GM12878 (cell line): ENCODE results near the gene VSX1. TPM values are rescaled to one million over a fixed set of nuclear protein-coding genes. Genes with fewer than 3 reads are reported as not detected.

Source experiments
- ATAC-seq: fragments of 200-7000 bp; cut with Tn5 transposase; 3 replicates; pipeline ENCODE4 v1.9.1; 2020; ENCODE audit warnings: mild to moderate bottlenecking, moderate library complexity
- BruUV-seq: library from RNA; stranded (reverse); fragments of 400-500 nt; replicated peaks from 2 replicates; lab custom pipeline; 2021; lab: Mats Ljungman, UMichigan
- CTCF ChIA-PET: fragments of 300-600 bp; sonication (Branson Sonifier 250); formaldehyde crosslinking; extraction: SDS; loops from one replicate; lab custom pipeline; 2021; ENCODE audit warnings: inconsistent platforms; lab: Yijun Ruan, JAX
- POLR2A ChIA-PET: fragments of 350-600 bp; formaldehyde crosslinking; extraction: SDS; loops from one replicate; lab custom pipeline; 2021; ENCODE audit warnings: inconsistent platforms; lab: Charles Lee
- RAD21 ChIA-PET: fragments of 300-600 bp; sonication (Branson Sonifier 250); formaldehyde crosslinking; loops from one replicate; lab custom pipeline; 2023; ENCODE audit warnings: antibody characterized with exemption; ENCODE audit not compliant: unreplicated experiment; lab: Charles Lee
- SMC1A ChIA-PET: fragments of 300-600 bp; sonication (Branson Sonifier 250); formaldehyde crosslinking; loops from one replicate; lab custom pipeline; 2023; ENCODE audit not compliant: unreplicated experiment, uncharacterized antibody; lab: Charles Lee
- DNase-seq: peaks from one replicate; pipeline ENCODE4 v3.0.0-alpha.2; 2011; ENCODE audit warnings: low read depth, low spot score
- FAIRE-seq: peaks from 3 replicates; lab custom pipeline; 2011; peaks lifted over from hg19 to GRCh38; lab: Jason Lieb, UNC
- H2AFZ ChIP-seq: 2 replicates; pipeline ENCODE4 v1.6.0; 2011; ENCODE audit warnings: low read depth, low read length, control low read depth; ENCODE audit not compliant: control insufficient read depth
- H3K27ac ChIP-seq: 2 replicates; pipeline ENCODE4 v1.5.1; 2011; ENCODE audit warnings: control low read depth; ENCODE audit not compliant: control insufficient read depth, insufficient read depth
- H3K27me3 ChIP-seq, 2 experiments: replicated peaks in 1 of 2; 2 replicates each; pipeline versions ENCODE4 v1.6.0 to v1.6.1; 2011; ENCODE audit warnings: low read length in 1 of 2; ENCODE audit not compliant: control insufficient read depth in 2 of 2, insufficient read depth in 2 of 2
- H3K36me3 ChIP-seq, 2 experiments: 2 replicates each; pipeline ENCODE4 v1.5.1; 2011; ENCODE audit warnings: low read length in 1 of 2; ENCODE audit not compliant: control insufficient read depth in 2 of 2, insufficient read depth in 2 of 2
- H3K4me1 ChIP-seq: 2 replicates; pipeline ENCODE4 v1.6.1; 2011; ENCODE audit warnings: mild to moderate bottlenecking, low read length, moderate library complexity, mixed read lengths; ENCODE audit not compliant: control insufficient read depth, insufficient read depth
- H3K4me2 ChIP-seq: 2 replicates; pipeline ENCODE4 v1.6.0; 2011; ENCODE audit warnings: control low read depth; ENCODE audit not compliant: control insufficient read depth, insufficient read depth
- H3K4me3 ChIP-seq: fragments of 200-600 bp; sonication (generic); 2 replicates; pipeline ENCODE4 v1.5.1; 2016
- H3K79me2 ChIP-seq: 2 replicates; pipeline ENCODE4 v1.6.0; 2011; ENCODE audit warnings: low read length; ENCODE audit not compliant: control insufficient read depth, insufficient read depth
- H3K9ac ChIP-seq: 2 replicates; pipeline ENCODE4 v1.8.0; 2011; ENCODE audit warnings: low read length, control low read depth, mixed read lengths; ENCODE audit not compliant: control insufficient read depth, insufficient read depth
- H3K9me3 ChIP-seq: replicated peaks from 3 replicates; pipeline ENCODE4 v1.5.1; 2011; ENCODE audit warnings: mild to moderate bottlenecking, low read length; ENCODE audit not compliant: control insufficient read depth, insufficient read depth
- H4K20me1 ChIP-seq: 2 replicates; pipeline ENCODE4 v1.6.0; 2011; ENCODE audit not compliant: control insufficient read depth, insufficient read depth
- CUX1 ChIP-seq: IDR thresholded peaks from 2 replicates; pipeline ENCODE4 v1.6.1; 2012; ENCODE audit warnings: improper control_type of control experiment, low read depth, low read length; ENCODE audit not compliant: insufficient replicate concordance
- POU2F2 ChIP-seq: IDR thresholded peaks from 3 replicates; pipeline ENCODE4 v1.6.1; 2011; ENCODE audit warnings: low read depth, mild to moderate bottlenecking, low read length, borderline replicate concordance
- RAD21 ChIP-seq: IDR thresholded peaks from 2 replicates; pipeline ENCODE4 v1.6.1; 2011; ENCODE audit warnings: mild to moderate bottlenecking, low read depth, low read length, moderate library complexity; ENCODE audit not compliant: insufficient read depth
- RELA ChIP-seq: fragments of 450-650 bp; IDR thresholded peaks from 2 replicates; pipeline ENCODE4 v1.8.0; 2014; ENCODE audit warnings: borderline replicate concordance; ENCODE audit not compliant: partially characterized antibody
- SMC3 ChIP-seq: IDR thresholded peaks from 2 replicates; pipeline ENCODE4 v1.6.1; 2011; ENCODE audit warnings: low read length, improper control_type of control experiment, borderline replicate concordance
- WGBS: methylation state at CpG from one replicate; pipeline ENCODE4 v1.1.6; 2016; ENCODE audit warnings: low lambda C conversion rate; ENCODE audit not compliant: insufficient replicate concordance, insufficient coverage; ENCODE audit errors: missing lambda C conversion rate; 5-methylcytosine and 5-hydroxymethylcytosine counted together
- in situ Hi-C: fragments of 300-500 bp; cut with MboI; formaldehyde crosslinking; loops from 9 replicates; pipeline ENCODE4 v1.14.3; 2018; ENCODE audit warnings: mixed read lengths
- intact Hi-C: fragments of 100-400 bp; cut with micrococcal nuclease; formaldehyde crosslinking; loops from one replicate; pipeline ENCODE4 v1.14.2; 2022; ENCODE audit not compliant: unreplicated experiment
- polyA plus RNA-seq, 11 experiments: library from polyadenylated mRNA; depleted of rRNA in 4 of 11; unstranded in 6 of 11; stranded (reverse) in 5 of 11; fragments of >200 nt; fragmentation: Nextera tagmentation in 4 of 11; fragmentation: Illumina TruSeq in 1 of 11; extraction: Ambion mirVana in 4 of 11; extraction: Trizol in 1 of 11; gene quantifications; 1 replicate in 1 of 11; 2 replicates in 10 of 11; pipeline versions ENCODE4 v1.2.1 to v1.2.3, GENCODE V29; 2011 to 2016; ENCODE audit warnings: inconsistent platforms in 2 of 11, missing spikeins in 2 of 11, low read depth in 1 of 11
- total RNA-seq, 4 experiments: library from RNA; depleted of rRNA in 3 of 4; stranded (reverse); fragments of >200 nt in 3 of 4; fragmentation: Illumina TruSeq in 1 of 4; extraction: Trizol in 1 of 4; gene quantifications; 2 replicates each; pipeline versions ENCODE4 v1.2.1 to v1.2.3, GENCODE V29; 2013 to 2021
- TF ChIP-seq, protein P1 (sequence below), 3 experiments: IDR thresholded peaks in 2 of 3; conservative IDR thresholded peaks in 1 of 3; 2 replicates each; pipeline ENCODE4 v1.5.1; 2011; ENCODE audit warnings: low read depth in 3 of 3, low read length in 3 of 3, mild to moderate bottlenecking in 3 of 3, control low read depth in 2 of 3, moderate library complexity in 2 of 3, inconsistent platforms in 1 of 3, mixed read lengths in 1 of 3; ENCODE audit not compliant: control insufficient read depth in 2 of 3, insufficient read depth in 1 of 3; ENCODE audit errors: extremely low read depth in 1 of 3

VSX1 gene
- total and polyA plus RNA-seq, 10 of the 15 experiments (the other 5 are each of a cell fraction or from before 2014, with no cell fraction given) = 0.05 TPM; not detected in 9

GRCh38 chr20:25065625-25066338 is 16.2 kb downstream of the VSX1 start:
- ATAC-seq (peak; percentile 93), FAIRE-seq (peak; percentile 41), DNase-seq (peak; percentile 42)
- no peak overlapping the region for H3K4me3 ChIP-seq
- ChIA-PET POLR2A (interaction anchor here (1.1 kb wide), 1 partner anchor 77 kb away, joined by 3 read pairs; no protein-coding TSS in a partner anchor), SMC1A (interaction anchor here (0.6 to 6.4 kb wide), 14 partner anchors 11 to 332 kb away, joined by 3 to 116 read pairs (median 3); partner anchors contain the start of gene APMAP), RAD21 (interaction anchor here (0.7 to 9.2 kb wide), 8 partner anchors 59 to 113 kb away, joined by 3 to 87 read pairs (median 4); partner anchors contain the start of gene APMAP), CTCF (interaction anchor here (0.5 to 12.6 kb wide), 25 partner anchors 10 to 902 kb away, joined by 3 to 244 read pairs (median 4); partner anchors contain the start of genes APMAP and PYGB)
- H3K79me2 ChIP-seq = no peaks in the 10 kb centered on the region
- H3K9me3 ChIP-seq = no peaks in the 10 kb centered on the region
- in situ Hi-C loops = loop anchor here (10.0 to 25.0 kb wide), 2 partner anchors 109 to 1703 kb away; partner anchors contain the start of genes GZF1 and NXT1
- 0 out of 2 replicates have a peak overlapping the region, but pooled peaks have one; percentile 10 for H3K4me2 ChIP-seq
- intact Hi-C loops = loop anchor here (1.0 to 5.0 kb wide), 3 partner anchors 70 to 332 kb away; no protein-coding TSS in a partner anchor
- no peak overlapping the region for H3K27ac ChIP-seq
- TF ChIP-seq SMC3 = peak; percentile 99
- peak; percentile 61; the same call in 1 of the 3 replicates for TF ChIP-seq POU2F2
- TF ChIP-seq RELA = no peak
- TF ChIP-seq, protein P1, sequence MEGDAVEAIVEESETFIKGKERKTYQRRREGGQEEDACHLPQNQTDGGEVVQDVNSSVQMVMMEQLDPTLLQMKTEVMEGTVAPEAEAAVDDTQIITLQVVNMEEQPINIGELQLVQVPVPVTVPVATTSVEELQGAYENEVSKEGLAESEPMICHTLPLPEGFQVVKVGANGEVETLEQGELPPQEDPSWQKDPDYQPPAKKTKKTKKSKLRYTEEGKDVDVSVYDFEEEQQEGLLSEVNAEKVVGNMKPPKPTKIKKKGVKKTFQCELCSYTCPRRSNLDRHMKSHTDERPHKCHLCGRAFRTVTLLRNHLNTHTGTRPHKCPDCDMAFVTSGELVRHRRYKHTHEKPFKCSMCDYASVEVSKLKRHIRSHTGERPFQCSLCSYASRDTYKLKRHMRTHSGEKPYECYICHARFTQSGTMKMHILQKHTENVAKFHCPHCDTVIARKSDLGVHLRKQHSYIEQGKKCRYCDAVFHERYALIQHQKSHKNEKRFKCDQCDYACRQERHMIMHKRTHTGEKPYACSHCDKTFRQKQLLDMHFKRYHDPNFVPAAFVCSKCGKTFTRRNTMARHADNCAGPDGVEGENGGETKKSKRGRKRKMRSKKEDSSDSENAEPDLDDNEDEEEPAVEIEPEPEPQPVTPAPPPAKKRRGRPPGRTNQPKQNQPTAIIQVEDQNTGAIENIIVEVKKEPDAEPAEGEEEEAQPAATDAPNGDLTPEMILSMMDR (IDR thresholded peaks at IDR 0.05 in 2 of 3, conservative IDR thresholded peaks at IDR 0.05 in 1 of 3; ENCODE audit: control insufficient read depth in 2 of 3, extremely low read depth in 1 of 3, insufficient read depth in 1 of 3, low read depth in 3 of 3, low read length in 3 of 3) = peak; percentile 61 to 83 (median 74); a peak in 5 of 6 replicates
- peak; percentile 93 for TF ChIP-seq RAD21
- TF ChIP-seq CUX1 = peak; percentile 66
- H4K20me1 ChIP-seq = no peaks in the 10 kb centered on the region
- no peak overlapping the region for H2AFZ ChIP-seq
- 21% methylated on average over 9 of the region's 9 CpGs for WGBS
- H3K4me1 ChIP-seq = no peaks in the 10 kb centered on the region
- peaks cover 0 to under 1% of the 10 kb centered on the region in 2 experiments; a peak in 2 of 4 replicates for H3K27me3 ChIP-seq
- no peaks in the 10 kb centered on the region for H3K36me3 ChIP-seq
- no TSS peak for BruUV-seq
- no peak overlapping the region for H3K9ac ChIP-seq
